ENCODE measurements around the gene UBR3. TPM values are rescaled to one million over a fixed set of nuclear protein-coding genes. Genes with fewer than 3 reads are reported as not detected.

Gene UBR3
- polyA plus RNA-seq, 2 of the 4 experiments (the other 2 are of a cell fraction) = 11.0 to 23.1 TPM

DNA sequence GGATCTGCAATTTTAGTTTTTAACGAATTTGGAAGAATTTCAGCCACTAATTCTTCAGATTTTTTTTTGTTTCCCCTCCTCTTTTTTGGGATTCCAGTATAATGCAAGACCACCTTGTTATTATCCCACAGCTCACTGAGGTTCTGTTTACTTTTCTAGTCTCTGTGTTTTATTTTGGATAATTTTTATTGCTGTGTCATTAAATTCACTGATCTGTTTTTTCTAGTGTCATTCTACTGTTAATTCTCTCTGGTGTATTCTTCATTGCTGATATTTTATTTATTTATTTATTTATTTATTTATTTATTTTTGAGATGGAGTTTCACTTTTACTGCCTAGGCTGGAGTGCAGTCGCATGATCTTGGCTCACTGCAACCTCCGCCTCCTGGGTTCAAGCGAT is 32.2 kb downstream of the UBR3 start:
- no peak overlapping the region for H3K4me2 ChIP-seq
- ChIA-PET CTCF (no interaction called here), POLR2A (no interaction called here)
- no peak overlapping the region for H3K4me3 ChIP-seq
- DNase-seq (ENCODE audit: low read depth in 1 of 2, low spot score in 1 of 2) (no peak), FAIRE-seq (no peak), ATAC-seq (no peak)
- H3K4me1 ChIP-seq = no peaks in the 10 kb centered on the region
- 94% methylated on average over 4 of the region's 4 CpGs for WGBS (ENCODE audit: missing lambda C conversion rate)
- no peak overlapping the region for H3K27ac ChIP-seq
- H3K9me3 ChIP-seq = no peaks in the 10 kb centered on the region
- TF ChIP-seq MAFK (IDR thresholded peaks at IDR 0.05; ENCODE audit: partially characterized antibody) (peak; percentile 16), ELK1 (IDR thresholded peaks at IDR 0.05; ENCODE audit: low read depth, low read length) (no peak)

- no peaks in the 10 kb centered on the region for H3K9me3 ChIP-seq
- CTCF ChIA-PET = no interaction called here
- H3K4me1 ChIP-seq = no peaks in the 10 kb centered on the region
- no peak overlapping the region for H3K4me3 ChIP-seq
- WGBS (ENCODE audit: missing lambda C conversion rate) = 93% methylated on average over 4 of the region's 4 CpGs
- ATAC-seq (no peak), DNase-seq (ENCODE audit: low read depth in 1 of 2, low spot score in 1 of 2) (no peak), FAIRE-seq (no peak)
- no peak overlapping the region for H3K4me2 ChIP-seq
- TF ChIP-seq HDAC2 (IDR thresholded peaks at IDR 0.05) (no peak), HOXB13 (CRISPR knock-in tag; IDR thresholded peaks at IDR 0.05; ENCODE audit: low read depth) (no peak), RAD21 (conservative IDR thresholded peaks at IDR 0.05 in 1 of 2, IDR thresholded peaks at IDR 0.05 in 1 of 2) (no peak), RARB (CRISPR knock-in tag; IDR thresholded peaks at IDR 0.05) (no peak), ESRRA (IDR thresholded peaks at IDR 0.05; ENCODE audit: borderline replicate concordance, low read length) (no peak), EHMT2 (IDR thresholded peaks at IDR 0.05; ENCODE audit: low read depth) (no peak), CTCF (IDR thresholded peaks at IDR 0.05) (no peak), CEBPB (IDR thresholded peaks at IDR 0.05) (no peak), FOXS1 (CRISPR knock-in tag; IDR thresholded peaks at IDR 0.05) (no peak), PHF8 (IDR thresholded peaks at IDR 0.05; ENCODE audit: borderline replicate concordance, low read depth) (no peak), NPAS2 (CRISPR knock-in tag; IDR thresholded peaks at IDR 0.05; ENCODE audit: borderline replicate concordance) (no peak), POLR2A (IDR thresholded peaks at IDR 0.05; ENCODE audit: low read length) (no peak), MAZ (IDR thresholded peaks at IDR 0.05; ENCODE audit: borderline replicate concordance, low read depth, low read length) (no peak), EHF (CRISPR knock-in tag; IDR thresholded peaks at IDR 0.05) (no peak), RFX5 (IDR thresholded peaks at IDR 0.05) (no peak), CBX8 (IDR thresholded peaks at IDR 0.05) (no peak), MAFK (IDR thresholded peaks at IDR 0.05; ENCODE audit: partially characterized antibody) (no peak)
- TF ChIP-seq, protein P1, sequence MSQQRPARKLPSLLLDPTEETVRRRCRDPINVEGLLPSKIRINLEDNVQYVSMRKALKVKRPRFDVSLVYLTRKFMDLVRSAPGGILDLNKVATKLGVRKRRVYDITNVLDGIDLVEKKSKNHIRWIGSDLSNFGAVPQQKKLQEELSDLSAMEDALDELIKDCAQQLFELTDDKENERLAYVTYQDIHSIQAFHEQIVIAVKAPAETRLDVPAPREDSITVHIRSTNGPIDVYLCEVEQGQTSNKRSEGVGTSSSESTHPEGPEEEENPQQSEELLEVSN (IDR thresholded peaks at IDR 0.05; ENCODE audit: borderline replicate concordance, low read depth) = no peak
- H3K27ac ChIP-seq = no peak overlapping the region
- POLR2A ChIA-PET = no interaction called here
These were observed 32.9 kb downstream of the UBR3 start for GRCh38 chr2:169860149-169860548.

- ChIA-PET POLR2A (no interaction called here), CTCF (interaction anchor here (1.0 kb wide), 1 partner anchor 374 kb away, joined by 3 read pairs; no protein-coding TSS in a partner anchor)
- H3K4me3 ChIP-seq = no peak overlapping the region
- WGBS (ENCODE audit: missing lambda C conversion rate) = 95% methylated on average over 2 of the region's 2 CpGs
- H3K4me2 ChIP-seq = no peak overlapping the region
- FAIRE-seq (no peak), DNase-seq (ENCODE audit: low read depth in 1 of 2, low spot score in 1 of 2) (no peak), ATAC-seq (no peak)
- no peak for TF ChIP-seq CBX2 (IDR thresholded peaks at IDR 0.05; ENCODE audit: borderline replicate concordance, low read depth)
- TF ChIP-seq MAFK (IDR thresholded peaks at IDR 0.05; ENCODE audit: partially characterized antibody) = no peak
- no peak for TF ChIP-seq SMC3 (IDR thresholded peaks at IDR 0.05)
- TF ChIP-seq CHD2 (IDR thresholded peaks at IDR 0.05; ENCODE audit: low read length, partially characterized antibody) = no peak
- TF ChIP-seq RARB (CRISPR knock-in tag; IDR thresholded peaks at IDR 0.05) = no peak
- no peak for TF ChIP-seq ELK1 (IDR thresholded peaks at IDR 0.05; ENCODE audit: low read depth, low read length)
- no peak for TF ChIP-seq RNF2 (IDR thresholded peaks at IDR 0.05; ENCODE audit: borderline replicate concordance, low read depth)
- TF ChIP-seq JUN (IDR thresholded peaks at IDR 0.05) = no peak
- TF ChIP-seq, protein P2, sequence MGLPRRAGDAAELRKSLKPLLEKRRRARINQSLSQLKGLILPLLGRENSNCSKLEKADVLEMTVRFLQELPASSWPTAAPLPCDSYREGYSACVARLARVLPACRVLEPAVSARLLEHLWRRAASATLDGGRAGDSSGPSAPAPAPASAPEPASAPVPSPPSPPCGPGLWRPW (IDR thresholded peaks at IDR 0.05) = no peak
- TF ChIP-seq HMGXB4 (CRISPR knock-in tag; IDR thresholded peaks at IDR 0.05; ENCODE audit: borderline replicate concordance) = no peak
- TF ChIP-seq EP300 (IDR thresholded peaks at IDR 0.05) = no peak
- no peak for TF ChIP-seq KDM1A (IDR thresholded peaks at IDR 0.05; ENCODE audit: low read depth)
- H3K4me1 ChIP-seq = no peaks in the 10 kb centered on the region
- no peaks in the 10 kb centered on the region for H3K9me3 ChIP-seq
- no peak overlapping the region for H3K27ac ChIP-seq
These were observed 35.6 kb downstream of the UBR3 start for GRCh38 chr2:169862816-169863215.
